Measurements from ENCODE around the gene LPP. TPM values are rescaled to one million over a fixed set of nuclear protein-coding genes. Genes with fewer than 3 reads are reported as not detected.
A peak's percentile ranks its signal among the peaks of the same experiment; 100 is the strongest.

Gene LPP
- total RNA-seq, 4 donors from 2014 or later, result 109 to 170 (median 132) TPM

- H3K9me3 ChIP-seq, result no peaks in the 10 kb centered on the region
- no peak for DNase-seq
- H3K27ac ChIP-seq, result no peak overlapping the region
Observed at GRCh38 chr3:188641076-188641475, 487.1 kb downstream of the LPP start.

GRCh38 chr3:188643736-188644135, 489.8 kb downstream of the LPP start:
- no peaks in the 10 kb centered on the region for H3K27me3 ChIP-seq
- no peaks in the 10 kb centered on the region for H3K36me3 ChIP-seq
- H3K9me3 ChIP-seq, result no peaks in the 10 kb centered on the region
- H3K4me3 ChIP-seq, result no peak overlapping the region
- TF ChIP-seq POLR2A (IDR thresholded peaks at IDR 0.05), result no peak
- no peak for TF ChIP-seq CTCF (IDR thresholded peaks at IDR 0.05)
- H3K4me1 ChIP-seq, result peaks cover 0 to 11% (median 0%) of the 10 kb centered on the region in 4 donors
- no peak overlapping the region for H3K27ac ChIP-seq
- no peak for DNase-seq

More at GRCh38 chr3:188641076-188641475, 487.1 kb downstream of the LPP start:
- Histone ChIP-seq H3K4me3 (no peak overlapping the region), H3K27me3 (no peaks in the 10 kb centered on the region), H3K36me3 (no peaks in the 10 kb centered on the region), H3K4me1 (peaks cover 0 to under 1% (median 0%) of the 10 kb centered on the region in 4 donors)
- TF ChIP-seq CTCF (IDR thresholded peaks at IDR 0.05), result no peak
- no peak for TF ChIP-seq POLR2A (IDR thresholded peaks at IDR 0.05)

GRCh38 chr3:188646592-188646991, 492.6 kb downstream of the LPP start:
- Histone ChIP-seq H3K27ac (peak overlapping the region in 1 of 4 donors; percentile 17), H3K27me3 (no peaks in the 10 kb centered on the region), H3K9me3 (no peaks in the 10 kb centered on the region), H3K4me3 (no peak overlapping the region), H3K36me3 (no peaks in the 10 kb centered on the region), H3K4me1 (peaks cover 0 to 11% (median 0%) of the 10 kb centered on the region in 4 donors)
- no peak for DNase-seq
- TF ChIP-seq POLR2A (IDR thresholded peaks at IDR 0.05), result no peak
- TF ChIP-seq CTCF (IDR thresholded peaks at IDR 0.05), result no peak

- Histone ChIP-seq H3K4me3 (no peak overlapping the region), H3K36me3 (no peaks in the 10 kb centered on the region), H3K27me3 (no peaks in the 10 kb centered on the region), H3K27ac (peak overlapping the region in 1 of 4 donors; percentile 17), H3K4me1 (peaks cover 0 to 11% (median 0%) of the 10 kb centered on the region in 4 donors), H3K9me3 (no peaks in the 10 kb centered on the region)
- TF ChIP-seq CTCF (IDR thresholded peaks at IDR 0.05), result no peak
- TF ChIP-seq POLR2A (IDR thresholded peaks at IDR 0.05), result no peak
- no peak for DNase-seq
Observed at GRCh38 chr3:188647237-188647636, 493.3 kb downstream of the LPP start.

GRCh38 chr3:188649521-188649920, 495.6 kb downstream of the LPP start:
- no peak overlapping the region for H3K27ac ChIP-seq
- H3K9me3 ChIP-seq, result no peaks in the 10 kb centered on the region
- no peak for DNase-seq
- H3K27me3 ChIP-seq, result no peaks in the 10 kb centered on the region
- TF ChIP-seq POLR2A (IDR thresholded peaks at IDR 0.05), result no peak
- no peak for TF ChIP-seq CTCF (IDR thresholded peaks at IDR 0.05)
- no peaks in the 10 kb centered on the region for H3K36me3 ChIP-seq
- no peak overlapping the region for H3K4me3 ChIP-seq
- peaks cover 0 to 11% (median 0%) of the 10 kb centered on the region in 4 donors for H3K4me1 ChIP-seq

Data from Peyer's patch (tissue), 4 donors.